HCT116 (cell line): ENCODE data around the gene CHAF1A. TPM values are rescaled to one million over a fixed set of nuclear protein-coding genes. Genes with fewer than 3 reads are reported as not detected.

Experiments
- EZH2 ChIP-seq: fragments of 200-600 bp; sonication (generic); IDR thresholded peaks from 2 replicates; pipeline ENCODE4 v1.6.1; 2017; ENCODE audit warnings: antibody characterized with exemption, mixed run types
- POLR2A ChIP-seq: IDR thresholded peaks from 2 replicates; pipeline ENCODE4 v1.7.0; 2011; ENCODE audit warnings: borderline replicate concordance; ENCODE audit not compliant: insufficient read depth, insufficient read length; ENCODE audit errors: extremely low read depth
- ZBTB33 ChIP-seq: IDR thresholded peaks from 2 replicates; pipeline ENCODE4 v1.6.1; 2011; ENCODE audit warnings: mild to moderate bottlenecking, low read length, moderate library complexity; ENCODE audit not compliant: insufficient replicate concordance; ENCODE audit errors: extremely low read depth
- total RNA-seq: library from RNA; stranded (reverse); gene quantifications from one replicate; pipeline ENCODE4 v1.2.1, GENCODE V29; 2021; ENCODE audit not compliant: unreplicated experiment
- TF ChIP-seq, protein P1 (sequence below): IDR thresholded peaks from 2 replicates; pipeline ENCODE4 v1.6.1; 2012; ENCODE audit warnings: low read depth

CHAF1A gene
- total RNA-seq, 1 experiment from 2014 or later: 69.9 TPM

DNA sequence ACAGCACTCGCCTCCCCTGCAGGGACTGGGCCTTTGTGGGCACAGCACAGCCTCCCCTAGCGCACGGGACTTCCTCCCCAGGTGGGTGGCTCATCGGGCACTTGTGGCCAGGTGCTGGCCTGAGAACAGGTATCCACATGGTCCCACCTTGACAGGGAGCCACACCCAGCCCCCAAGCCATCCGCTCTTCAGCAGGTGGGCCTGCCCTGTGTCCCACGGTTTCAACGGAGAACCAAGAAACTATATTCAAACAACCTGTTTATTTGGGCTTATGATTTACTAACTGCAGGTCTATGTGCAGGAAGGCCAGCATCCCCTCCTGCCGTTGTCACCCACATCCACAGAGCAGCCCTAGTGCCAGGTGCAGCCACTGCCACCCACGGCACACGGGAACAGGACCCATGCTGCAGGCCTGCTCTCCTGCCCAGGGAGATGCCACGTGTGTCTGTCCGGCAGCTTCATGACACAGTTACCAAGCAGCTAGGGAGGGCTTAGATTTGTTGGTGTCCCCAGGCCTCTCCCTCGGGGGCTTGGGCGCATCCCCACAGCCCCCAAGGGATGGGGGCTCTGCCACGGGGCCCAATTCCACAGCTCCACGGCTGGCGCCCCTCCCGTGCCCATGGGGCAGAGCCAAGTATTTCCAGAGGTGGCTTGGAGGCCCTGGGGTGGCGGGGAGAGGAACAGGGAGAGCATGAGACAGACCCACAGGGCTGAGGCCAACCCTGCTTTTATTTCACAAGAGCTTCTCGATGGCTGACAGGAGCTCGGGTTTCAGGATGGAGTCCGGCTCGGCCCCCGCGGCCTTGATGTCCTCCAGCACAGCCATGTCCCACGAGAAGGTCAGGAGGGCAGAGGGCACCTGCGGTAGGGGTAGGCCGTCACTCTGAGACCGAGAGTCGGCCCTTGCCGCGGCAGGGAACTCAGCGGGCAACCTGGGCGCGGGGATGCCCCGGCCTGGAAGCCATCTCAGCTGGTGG, 42.6 kb downstream of the CHAF1A start (continued):
- TF ChIP-seq EZH2 (no peak), POLR2A (no peak), ZBTB33 (no peak)
- TF ChIP-seq, protein P1, sequence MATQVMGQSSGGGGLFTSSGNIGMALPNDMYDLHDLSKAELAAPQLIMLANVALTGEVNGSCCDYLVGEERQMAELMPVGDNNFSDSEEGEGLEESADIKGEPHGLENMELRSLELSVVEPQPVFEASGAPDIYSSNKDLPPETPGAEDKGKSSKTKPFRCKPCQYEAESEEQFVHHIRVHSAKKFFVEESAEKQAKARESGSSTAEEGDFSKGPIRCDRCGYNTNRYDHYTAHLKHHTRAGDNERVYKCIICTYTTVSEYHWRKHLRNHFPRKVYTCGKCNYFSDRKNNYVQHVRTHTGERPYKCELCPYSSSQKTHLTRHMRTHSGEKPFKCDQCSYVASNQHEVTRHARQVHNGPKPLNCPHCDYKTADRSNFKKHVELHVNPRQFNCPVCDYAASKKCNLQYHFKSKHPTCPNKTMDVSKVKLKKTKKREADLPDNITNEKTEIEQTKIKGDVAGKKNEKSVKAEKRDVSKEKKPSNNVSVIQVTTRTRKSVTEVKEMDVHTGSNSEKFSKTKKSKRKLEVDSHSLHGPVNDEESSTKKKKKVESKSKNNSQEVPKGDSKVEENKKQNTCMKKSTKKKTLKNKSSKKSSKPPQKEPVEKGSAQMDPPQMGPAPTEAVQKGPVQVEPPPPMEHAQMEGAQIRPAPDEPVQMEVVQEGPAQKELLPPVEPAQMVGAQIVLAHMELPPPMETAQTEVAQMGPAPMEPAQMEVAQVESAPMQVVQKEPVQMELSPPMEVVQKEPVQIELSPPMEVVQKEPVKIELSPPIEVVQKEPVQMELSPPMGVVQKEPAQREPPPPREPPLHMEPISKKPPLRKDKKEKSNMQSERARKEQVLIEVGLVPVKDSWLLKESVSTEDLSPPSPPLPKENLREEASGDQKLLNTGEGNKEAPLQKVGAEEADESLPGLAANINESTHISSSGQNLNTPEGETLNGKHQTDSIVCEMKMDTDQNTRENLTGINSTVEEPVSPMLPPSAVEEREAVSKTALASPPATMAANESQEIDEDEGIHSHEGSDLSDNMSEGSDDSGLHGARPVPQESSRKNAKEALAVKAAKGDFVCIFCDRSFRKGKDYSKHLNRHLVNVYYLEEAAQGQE: no peak
